Thyroid gland (tissue), 4 donors: ENCODE data around the gene IRGC. TPM values are rescaled to one million over a fixed set of nuclear protein-coding genes. Genes with fewer than 3 reads are reported as not detected.
A peak's percentile ranks its signal among the peaks of the same experiment; 100 is the strongest.

ENCODE experiments used
- DNase-seq, 2 donors: peaks; one replicate each; pipeline ENCODE4 v3.0.0-alpha.2; 2019
- H3K27ac ChIP-seq, 3 donors: fragments of 200-600 bp; sonication (generic); 1 replicate in 2 of 3; 2 replicates in 1 of 3; pipeline ENCODE4 v1.5.1; 2016 to 2019; ENCODE audit warnings: mild to moderate bottlenecking in 1 of 3, moderate library complexity in 1 of 3
- H3K27me3 ChIP-seq: fragments of 200-600 bp; sonication (generic); one replicate; pipeline ENCODE4 v1.5.1; 2019
- H3K36me3 ChIP-seq, 2 donors: fragments of 200-600 bp; sonication (generic); one replicate each; pipeline ENCODE4 v1.5.1; 2016 to 2019
- H3K4me1 ChIP-seq, 2 donors: fragments of 200-600 bp; sonication (generic); one replicate each; pipeline ENCODE4 v1.5.1; 2017 to 2019
- H3K4me3 ChIP-seq, 3 donors: fragments of 200-600 bp; sonication (generic); replicated peaks in 1 of 3; 1 replicate in 2 of 3; 2 replicates in 1 of 3; pipeline ENCODE4 v1.5.1; 2016; ENCODE audit warnings: mild to moderate bottlenecking in 1 of 3
- H3K9me3 ChIP-seq: fragments of 200-600 bp; sonication (generic); one replicate; pipeline ENCODE4 v1.5.1; 2017
- POLR2A ChIP-seq, 2 donors: fragments of 450-650 bp; IDR thresholded peaks; one replicate each; pipeline ENCODE4 v1.6.1; 2017; ENCODE audit warnings: antibody characterized with exemption in 2 of 2, mild to moderate bottlenecking in 2 of 2, moderate library complexity in 1 of 2
- WGBS, 2 donors: methylation state at CpG; one replicate each; pipeline ENCODE4 v1.1.5; 2017; 5-methylcytosine and 5-hydroxymethylcytosine counted together
- intact Hi-C: fragments of 100-400 bp; cut with DNase I; formaldehyde crosslinking; loops from one replicate; pipeline ENCODE4 v1.15.1; 2023
- total RNA-seq, 4 donors: library from RNA; depleted of rRNA; stranded (reverse); fragments of >200 nt; gene quantifications; one replicate each; pipeline ENCODE4 v1.2.3, GENCODE V29; 2016
- TF ChIP-seq, protein P1 (sequence below), 6 experiments: fragments of 200-600 bp in 3 of 6; fragments of 450-650 bp in 3 of 6; sonication (generic) in 3 of 6; IDR thresholded peaks; one replicate each; pipeline ENCODE4 v1.5.1; 2016 to 2019; ENCODE audit warnings: antibody characterized with exemption in 6 of 6, mild to moderate bottlenecking in 2 of 6, inconsistent platforms in 1 of 6, moderate library complexity in 1 of 6

IRGC gene
- total RNA-seq, 4 donors from 2014 or later: 1.1 TPM; not detected in 3

DNA sequence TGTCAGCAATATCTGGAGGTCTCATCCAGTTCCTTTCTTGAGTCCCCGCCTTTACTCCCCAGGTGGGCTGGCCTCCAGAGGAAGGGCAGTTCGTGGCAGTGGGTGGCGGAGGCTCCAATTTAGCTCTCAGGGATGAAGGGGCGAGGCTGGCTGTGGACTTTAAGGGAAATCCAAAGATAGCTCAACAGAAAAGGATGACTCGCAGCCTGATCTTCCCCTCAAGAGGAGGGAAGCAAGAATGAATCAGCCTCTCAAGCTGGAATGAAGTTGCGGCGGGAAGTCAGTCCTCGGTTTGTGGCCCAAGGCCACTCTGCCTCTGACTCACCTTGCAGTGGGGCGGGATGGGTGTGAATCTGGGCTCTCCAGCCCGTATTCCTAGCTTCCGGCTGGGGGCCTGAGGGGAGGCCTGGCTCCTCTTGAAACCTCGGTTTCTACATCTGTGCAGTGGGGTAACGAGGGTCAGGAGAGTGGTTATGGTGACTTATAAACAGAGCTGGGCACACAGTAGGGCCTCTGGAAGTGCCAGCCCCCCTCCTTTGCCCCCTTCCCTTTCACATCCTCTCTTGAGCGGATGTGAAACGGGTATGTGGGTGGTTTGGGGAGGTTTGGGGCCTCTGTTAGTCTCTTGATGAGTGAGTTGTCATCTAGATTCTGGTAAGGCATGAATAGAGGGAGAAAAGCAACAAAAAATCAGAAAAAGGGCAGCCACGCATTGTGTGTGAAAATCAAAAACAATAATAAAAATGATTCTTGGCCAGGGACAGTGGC is 49.4 kb downstream of the IRGC start:
- 54 to 59% methylated on average over 16 of the region's 16 CpGs for WGBS, 2 donors
- no peak for TF ChIP-seq POLR2A (IDR thresholded peaks at IDR 0.05)
- TF ChIP-seq, protein P1, sequence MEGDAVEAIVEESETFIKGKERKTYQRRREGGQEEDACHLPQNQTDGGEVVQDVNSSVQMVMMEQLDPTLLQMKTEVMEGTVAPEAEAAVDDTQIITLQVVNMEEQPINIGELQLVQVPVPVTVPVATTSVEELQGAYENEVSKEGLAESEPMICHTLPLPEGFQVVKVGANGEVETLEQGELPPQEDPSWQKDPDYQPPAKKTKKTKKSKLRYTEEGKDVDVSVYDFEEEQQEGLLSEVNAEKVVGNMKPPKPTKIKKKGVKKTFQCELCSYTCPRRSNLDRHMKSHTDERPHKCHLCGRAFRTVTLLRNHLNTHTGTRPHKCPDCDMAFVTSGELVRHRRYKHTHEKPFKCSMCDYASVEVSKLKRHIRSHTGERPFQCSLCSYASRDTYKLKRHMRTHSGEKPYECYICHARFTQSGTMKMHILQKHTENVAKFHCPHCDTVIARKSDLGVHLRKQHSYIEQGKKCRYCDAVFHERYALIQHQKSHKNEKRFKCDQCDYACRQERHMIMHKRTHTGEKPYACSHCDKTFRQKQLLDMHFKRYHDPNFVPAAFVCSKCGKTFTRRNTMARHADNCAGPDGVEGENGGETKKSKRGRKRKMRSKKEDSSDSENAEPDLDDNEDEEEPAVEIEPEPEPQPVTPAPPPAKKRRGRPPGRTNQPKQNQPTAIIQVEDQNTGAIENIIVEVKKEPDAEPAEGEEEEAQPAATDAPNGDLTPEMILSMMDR (IDR thresholded peaks at IDR 0.05): no peak
- intact Hi-C loops: no loop called here

DNA sequence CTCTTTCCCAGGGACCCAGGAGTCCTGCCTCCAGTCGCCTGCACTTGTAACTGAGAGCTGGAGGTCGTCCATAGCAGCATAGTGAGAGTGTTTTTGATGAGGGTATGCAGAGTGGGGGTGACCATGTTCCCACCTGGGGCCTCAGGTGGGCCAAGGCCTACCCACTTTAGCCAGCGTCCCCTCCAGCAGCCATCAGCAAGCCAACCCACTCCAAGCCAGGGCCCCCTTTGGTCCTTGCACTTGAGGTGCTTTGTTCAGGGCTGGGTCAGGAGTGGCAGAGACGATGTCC is 50.8 kb downstream of the IRGC start:
- no peak overlapping the region for H3K27ac ChIP-seq
- no peaks in the 10 kb centered on the region for H3K36me3 ChIP-seq
- intact Hi-C loops: no loop called here
- TF ChIP-seq POLR2A (IDR thresholded peaks at IDR 0.05): no peak
- TF ChIP-seq, protein P1 (IDR thresholded peaks at IDR 0.05): no peak
- no peak overlapping the region for H3K4me3 ChIP-seq
- 57 to 67% methylated on average over 3 to 4 of the region's 4 CpGs for WGBS, 2 donors
- H3K4me1 ChIP-seq: peaks cover 0 to 12% of the 10 kb centered on the region in 2 donors
- no peaks in the 10 kb centered on the region for H3K9me3 ChIP-seq
- no peak for DNase-seq
- H3K27me3 ChIP-seq: no peaks in the 10 kb centered on the region

More for the DNA sequence above, 49.4 kb downstream of the IRGC start:
- Histone ChIP-seq H3K4me3 (no peak overlapping the region), H3K27ac (peak overlapping the region in 1 of 3 donors; percentile 63), H3K27me3 (no peaks in the 10 kb centered on the region), H3K9me3 (no peaks in the 10 kb centered on the region), H3K4me1 (peaks cover 0 to 12% of the 10 kb centered on the region in 2 donors), H3K36me3 (no peaks in the 10 kb centered on the region)
- DNase-seq: no peak

DNA sequence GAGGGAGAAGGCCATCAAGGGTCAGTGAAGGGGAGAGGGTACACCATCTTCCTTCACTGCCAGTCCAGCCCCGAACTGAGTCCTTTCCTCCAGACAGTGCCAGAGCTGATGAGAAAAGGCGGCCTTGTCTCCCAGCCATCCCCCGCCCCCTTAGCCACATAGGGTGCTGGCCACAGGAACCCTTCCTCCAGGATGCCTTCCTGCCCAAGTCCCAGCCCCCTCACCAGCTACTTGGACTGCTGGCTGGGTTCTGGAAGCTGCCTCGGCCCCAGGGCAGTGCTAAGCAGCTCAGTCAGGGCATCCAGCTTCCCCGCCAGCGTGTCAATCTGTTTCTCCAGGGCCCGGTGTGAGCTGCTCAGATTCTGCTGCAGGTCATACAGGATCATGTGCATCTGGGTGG is 51.4 kb downstream of the IRGC start:
- Histone ChIP-seq H3K4me1 (peaks cover 0 to 12% of the 10 kb centered on the region in 2 donors), H3K9me3 (no peaks in the 10 kb centered on the region), H3K27me3 (no peaks in the 10 kb centered on the region), H3K36me3 (no peaks in the 10 kb centered on the region), H3K27ac (no peak overlapping the region), H3K4me3 (no peak overlapping the region)
- TF ChIP-seq, protein P1 (IDR thresholded peaks at IDR 0.05): no peak
- TF ChIP-seq POLR2A (IDR thresholded peaks at IDR 0.05): no peak
- intact Hi-C loops: no loop called here
- DNase-seq: no peak
- 82 to 86% methylated on average over 6 to 7 of the region's 7 CpGs for WGBS, 2 donors

DNA sequence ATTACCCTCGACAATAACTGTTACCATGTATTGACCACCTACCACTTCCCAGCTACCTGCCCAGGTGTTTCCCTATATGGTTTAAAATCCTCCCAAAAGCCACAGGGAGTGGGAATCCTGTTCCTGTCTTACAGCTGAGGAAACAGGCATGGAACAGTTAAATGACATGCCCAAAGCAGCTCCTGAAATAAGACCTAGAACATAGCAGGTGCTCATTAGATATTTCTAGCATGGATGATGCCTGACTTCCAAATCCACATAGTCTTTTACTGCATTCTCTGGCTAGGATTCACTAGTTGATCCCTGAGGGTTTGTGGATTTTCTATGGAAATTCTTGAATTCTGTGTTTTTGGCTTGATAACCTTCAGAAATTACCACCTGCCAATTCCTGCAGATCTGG is 51.9 kb downstream of the IRGC start:
- intact Hi-C loops: no loop called here
- no peak overlapping the region for H3K4me3 ChIP-seq
- no peaks in the 10 kb centered on the region for H3K27me3 ChIP-seq
- DNase-seq: no peak
- no peaks in the 10 kb centered on the region for H3K36me3 ChIP-seq
- TF ChIP-seq, protein P1 (IDR thresholded peaks at IDR 0.05): no peak
- no peak for TF ChIP-seq POLR2A (IDR thresholded peaks at IDR 0.05)
- WGBS, 2 donors: 91% methylated on average over 1 of the region's 1 CpG
- H3K4me1 ChIP-seq: peaks cover 0 to 12% of the 10 kb centered on the region in 2 donors
- H3K27ac ChIP-seq: no peak overlapping the region
- no peaks in the 10 kb centered on the region for H3K9me3 ChIP-seq

DNA sequence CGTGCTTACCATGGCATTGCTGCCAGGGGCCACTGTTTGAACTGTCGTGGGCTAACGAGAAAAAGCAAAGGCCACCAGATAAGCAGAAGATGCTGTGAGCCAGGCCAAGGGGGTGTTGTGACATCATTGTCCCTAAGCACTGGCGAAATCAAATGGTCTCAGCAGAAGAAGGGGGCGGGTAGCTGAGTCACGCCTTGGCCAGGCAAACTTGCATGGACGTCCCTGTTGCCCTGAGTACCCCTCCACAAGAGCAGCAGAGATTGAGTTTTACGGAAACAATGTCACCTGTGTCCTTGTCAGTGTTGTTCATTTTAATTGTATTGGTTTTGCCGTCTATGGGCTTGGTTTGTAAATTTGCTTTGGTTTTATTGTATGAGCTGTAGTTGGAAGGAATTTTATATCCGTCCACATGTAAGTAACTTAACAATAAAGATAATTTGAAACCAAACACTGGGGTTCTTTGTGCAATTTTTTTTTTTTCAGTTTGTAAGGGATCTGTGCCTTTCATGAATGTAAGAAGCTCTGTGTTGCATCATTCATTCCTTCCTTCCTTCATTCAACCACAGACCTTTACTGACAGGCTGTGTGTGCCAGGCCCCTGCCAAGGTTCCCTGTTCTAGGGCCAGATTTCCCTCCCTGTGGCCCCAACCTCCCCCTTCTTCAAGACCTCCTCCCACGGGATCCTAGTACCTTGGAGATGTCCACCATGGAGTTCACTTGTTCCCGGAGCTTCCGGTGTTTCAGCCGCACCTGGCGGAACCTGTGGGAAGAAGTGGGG is 52.6 kb downstream of the IRGC start:
- intact Hi-C loops: no loop called here
- DNase-seq: peak in 1 of 2 donors; percentile 23
- WGBS, 2 donors: 73 to 74% methylated on average over 15 of the region's 15 CpGs
- Histone ChIP-seq H3K27ac (no peak overlapping the region), H3K9me3 (no peaks in the 10 kb centered on the region), H3K36me3 (no peaks in the 10 kb centered on the region), H3K27me3 (no peaks in the 10 kb centered on the region), H3K4me1 (peaks cover 0 to 12% of the 10 kb centered on the region in 2 donors), H3K4me3 (no peak overlapping the region)
- TF ChIP-seq POLR2A (IDR thresholded peaks at IDR 0.05): no peak
- TF ChIP-seq, protein P1 (IDR thresholded peaks at IDR 0.05): no peak
